Right lung (tissue), 10 donors: Measurements from ENCODE around the gene FKBP1C. TPM values are rescaled to one million over a fixed set of nuclear protein-coding genes. Genes with fewer than 3 reads are reported as not detected.
"Not testable (repeated sequence)": the region's sequence is repeated elsewhere in the genome, so short reads cannot be mapped to it uniquely, and the experiment has no call there.

ENCODE experiments used
- DNase-seq, 2 donors: peaks; one replicate each; pipeline ENCODE4 v3.0.0-alpha.2; 2013
- long read RNA-seq, 8 donors: transcript quantifications; one replicate each; lab custom pipeline, GENCODE V29; 2026
- polyA plus RNA-seq, 5 donors: library from polyadenylated mRNA; unstranded; fragments of 120-200 nt; gene quantifications; one replicate each; pipeline versions ENCODE4 v1.2.1 to v1.2.3, GENCODE V29; 2013; ENCODE audit warnings: inconsistent platforms in 1 of 5, low replicate concordance in 1 of 5; ENCODE audit not compliant: insufficient read length in 5 of 5, insufficient read depth in 1 of 5

FKBP1C gene
- 1 to 10 TPM in 4 of 5 donors, under 1 TPM in 1; 0.60 to 3.9 (median 2.9) TPM for polyA plus RNA-seq
- long read RNA-seq, donor 1, transcript FKBP1C-201 (1 exons, 1,579 nt): major isoform, 54 of 54 reads
- long read RNA-seq, donor 1, partial matches to known transcripts: 0 of 54 reads
- long read RNA-seq, donor 1, other reads (novel, unspliced or antisense): 0 of 54 reads
- long read RNA-seq, donor 2, transcript FKBP1C-201 (1 exons, 1,579 nt): major isoform, 26 of 26 reads
- long read RNA-seq, donor 2, partial matches to known transcripts: 0 of 26 reads
- long read RNA-seq, donor 2, other reads (novel, unspliced or antisense): 0 of 26 reads
- long read RNA-seq, donor 3, transcript FKBP1C-201 (1 exons, 1,579 nt): major isoform, 44 of 44 reads
- long read RNA-seq, donor 3, partial matches to known transcripts: 0 of 44 reads
- long read RNA-seq, donor 3, other reads (novel, unspliced or antisense): 0 of 44 reads
- long read RNA-seq, donor 4, transcript FKBP1C-201 (1 exons, 1,579 nt): major isoform, 32 of 32 reads
- long read RNA-seq, donor 4, partial matches to known transcripts: 0 of 32 reads
- long read RNA-seq, donor 4, other reads (novel, unspliced or antisense): 0 of 32 reads
- long read RNA-seq, donor 5, transcript FKBP1C-201 (1 exons, 1,579 nt): major isoform, 53 of 53 reads
- long read RNA-seq, donor 5, partial matches to known transcripts: 0 of 53 reads
- long read RNA-seq, donor 5, other reads (novel, unspliced or antisense): 0 of 53 reads
- long read RNA-seq, donor 6, transcript FKBP1C-201 (1 exons, 1,579 nt): major isoform, 48 of 48 reads
- long read RNA-seq, donor 6, partial matches to known transcripts: 0 of 48 reads
- long read RNA-seq, donor 6, other reads (novel, unspliced or antisense): 0 of 48 reads
- long read RNA-seq, donor 7, transcript FKBP1C-201 (1 exons, 1,579 nt): major isoform, 11 of 11 reads
- long read RNA-seq, donor 7, partial matches to known transcripts: 0 of 11 reads
- long read RNA-seq, donor 7, other reads (novel, unspliced or antisense): 0 of 11 reads
- long read RNA-seq, donor 8, transcript FKBP1C-201 (1 exons, 1,579 nt): major isoform, 18 of 18 reads
- long read RNA-seq, donor 8, partial matches to known transcripts: 0 of 18 reads
- long read RNA-seq, donor 8, other reads (novel, unspliced or antisense): 0 of 18 reads

GRCh38 chr6:63211343-63211742, at the start of gene FKBP1C:
Gene FKBP1C (plus strand): TSS chr6:63211469.
- DNase-seq: not testable (repeated sequence)

- not testable (repeated sequence) for DNase-seq
Observed at GRCh38 chr6:63164047-63164803, 47.0 kb upstream of the FKBP1C start.

DNA sequence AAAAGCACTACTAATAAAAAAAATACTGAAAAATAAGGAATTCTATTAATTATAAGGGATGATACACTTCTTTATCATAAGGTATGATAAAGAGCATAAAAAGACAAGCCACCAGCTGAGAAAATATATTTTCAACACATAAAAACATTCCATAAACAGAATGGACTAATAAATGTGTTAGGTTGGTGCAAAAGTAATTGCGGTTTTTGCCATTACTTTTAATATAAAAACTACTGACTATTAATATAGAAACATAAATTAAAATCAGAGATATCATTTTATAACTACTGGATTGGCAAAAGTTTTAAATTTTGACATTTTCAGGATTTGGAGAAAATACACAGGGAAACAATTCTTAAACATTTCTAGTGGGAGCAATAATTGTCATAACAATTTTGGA, 37.1 kb upstream of the FKBP1C start:
- DNase-seq: no peak

DNA sequence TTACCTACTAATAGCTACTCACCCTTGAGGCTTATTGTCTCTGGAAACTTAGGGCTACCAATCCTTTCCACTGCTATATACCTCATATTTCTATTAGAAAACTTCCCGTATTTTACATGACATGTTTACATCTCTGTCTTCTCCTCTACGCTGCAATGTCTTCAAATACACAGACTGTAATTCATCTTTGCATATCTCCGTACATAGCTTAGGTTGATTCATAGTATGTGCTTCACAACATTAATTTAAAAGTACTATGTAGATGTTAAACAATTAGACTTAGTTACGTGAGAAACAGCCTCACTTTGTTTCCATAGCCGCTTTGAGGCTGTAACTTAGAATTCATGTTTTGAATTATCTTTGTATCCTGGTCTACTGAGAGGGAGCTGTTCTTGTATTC, 35.1 kb upstream of the FKBP1C start:
- no peak for DNase-seq

GRCh38 chr6:63180367-63180766, 30.9 kb upstream of the FKBP1C start:
- DNase-seq: no peak

GRCh38 chr6:63186970-63187369, 24.3 kb upstream of the FKBP1C start:
- no peak for DNase-seq

DNA sequence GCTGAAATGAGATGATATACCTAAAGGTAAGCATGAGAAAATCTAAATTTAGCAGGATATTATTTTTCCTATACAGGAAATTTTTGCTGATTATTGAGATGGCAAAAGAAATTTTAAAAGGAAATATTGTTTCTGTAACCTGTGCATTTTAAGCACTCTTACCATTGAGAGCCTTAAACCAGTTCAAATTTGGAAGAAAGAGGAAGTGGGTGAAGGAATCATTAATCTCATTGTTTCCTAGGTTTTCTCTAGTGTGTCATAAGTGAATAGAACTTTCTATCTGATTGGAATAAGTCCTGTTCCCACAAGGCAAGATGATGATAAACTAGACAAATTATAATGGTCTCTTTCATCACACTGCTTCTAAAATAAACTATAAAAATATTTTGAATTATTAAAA, 22.4 kb upstream of the FKBP1C start:
- DNase-seq: no peak

GRCh38 chr6:63193324-63193723, 17.9 kb upstream of the FKBP1C start:
- no peak for DNase-seq

GRCh38 chr6:63197741-63198140, 13.5 kb upstream of the FKBP1C start:
- DNase-seq: no peak

DNA sequence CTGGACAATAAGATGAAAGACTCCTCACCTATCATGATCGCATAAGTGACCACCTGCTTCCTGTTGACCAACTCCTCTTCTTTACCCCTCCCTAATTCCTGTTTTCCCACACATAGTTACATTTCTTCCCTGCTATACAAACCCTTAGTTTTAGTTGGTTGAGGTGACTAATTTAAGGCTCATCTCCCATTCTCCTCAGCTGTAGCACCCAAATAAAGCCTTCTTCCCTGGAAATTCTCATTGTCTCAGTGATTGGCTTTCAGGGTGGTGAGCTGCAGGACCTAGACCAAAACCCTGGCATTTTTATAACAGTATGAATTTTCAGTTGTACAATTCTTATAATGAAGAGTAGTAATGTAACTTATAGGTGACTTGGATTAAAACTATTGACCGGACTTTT, 2.1 kb downstream of the FKBP1C start:
- DNase-seq: no peak

DNA sequence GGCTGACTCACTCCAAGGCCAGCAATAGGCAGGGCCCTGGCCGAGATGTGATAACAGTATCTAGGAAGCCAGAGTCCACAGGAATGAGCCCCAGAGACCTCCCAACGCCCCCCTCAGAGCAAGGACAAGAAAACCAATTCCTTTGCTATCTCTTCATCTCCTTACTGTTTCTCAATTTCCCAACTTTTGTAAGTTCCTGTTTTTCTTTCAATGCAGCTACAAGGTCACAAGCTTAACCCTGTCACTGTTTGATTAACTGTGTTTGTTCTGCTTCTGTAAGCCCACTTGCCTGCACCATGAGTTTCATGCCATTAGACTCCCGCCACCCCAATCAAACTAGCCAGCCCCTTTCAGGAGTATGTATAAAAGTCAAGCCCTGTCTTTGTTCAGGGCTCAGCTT, 3.5 kb downstream of the FKBP1C start:
- DNase-seq: no peak

DNA sequence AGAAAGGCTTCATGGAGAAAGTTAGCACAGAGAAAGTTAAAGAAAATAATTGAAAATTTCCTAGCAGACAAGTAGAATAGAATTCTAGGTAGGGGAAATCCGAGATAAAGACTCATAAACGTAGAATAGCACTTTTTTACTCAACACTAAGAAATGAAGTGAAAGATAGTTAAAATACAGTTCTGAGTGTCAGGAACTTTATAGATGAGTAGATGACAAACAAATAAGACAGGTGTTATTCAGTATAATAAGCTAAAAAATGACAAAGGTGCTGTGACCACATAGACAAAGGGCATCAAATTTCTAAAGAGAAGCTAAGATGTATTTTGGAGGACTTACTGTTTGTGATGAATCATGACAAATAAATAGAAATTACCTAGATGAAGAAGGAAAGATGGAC, 12.9 kb downstream of the FKBP1C start:
- no peak for DNase-seq

DNA sequence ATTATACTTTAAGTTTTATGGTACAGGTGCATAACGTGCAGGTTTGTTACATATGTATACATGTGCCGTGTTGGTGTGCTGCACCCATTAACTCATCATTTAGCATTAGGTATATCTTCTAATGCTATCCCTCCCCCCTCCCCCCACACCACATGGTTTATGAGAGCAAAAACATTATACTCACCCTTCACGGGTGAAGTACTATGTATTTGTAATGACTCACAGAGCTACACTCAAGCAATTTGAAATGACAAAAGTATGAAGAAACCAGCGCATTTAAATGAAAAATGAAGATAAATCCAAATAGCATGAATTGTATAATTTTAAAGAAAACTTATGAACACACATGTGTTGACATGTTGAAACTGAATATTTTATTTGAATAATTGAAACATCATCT, 14.7 kb downstream of the FKBP1C start:
- not testable (repeated sequence) for DNase-seq

GRCh38 chr6:63227928-63228894, 16.9 kb downstream of the FKBP1C start:
- DNase-seq: not testable (repeated sequence)

DNA sequence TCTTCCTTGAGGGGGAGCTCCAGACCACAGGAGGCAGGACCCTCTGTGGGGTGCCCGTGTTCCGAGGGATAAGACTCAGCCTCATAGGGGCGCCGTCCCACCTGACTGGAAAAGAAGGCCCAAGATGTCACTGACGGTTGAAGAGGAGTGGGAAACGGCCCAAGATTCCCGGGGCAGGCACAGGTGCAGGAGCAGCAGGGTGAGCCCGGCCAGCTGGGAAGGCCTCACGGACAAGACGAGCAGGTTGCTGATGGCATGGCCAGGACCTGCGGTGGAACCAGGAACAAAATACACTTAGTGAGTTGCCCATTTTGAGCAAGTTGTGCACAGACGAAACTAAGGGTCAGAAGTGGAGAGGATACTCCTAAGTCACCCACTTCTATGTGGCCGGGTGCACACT, 18.8 kb downstream of the FKBP1C start:
- DNase-seq: not testable (repeated sequence)

- DNase-seq: not testable (repeated sequence)
Observed at GRCh38 chr6:63230511-63230910, 19.2 kb downstream of the FKBP1C start.

- DNase-seq: no peak
Observed at GRCh38 chr6:63236398-63236817, 25.1 kb downstream of the FKBP1C start.

DNA sequence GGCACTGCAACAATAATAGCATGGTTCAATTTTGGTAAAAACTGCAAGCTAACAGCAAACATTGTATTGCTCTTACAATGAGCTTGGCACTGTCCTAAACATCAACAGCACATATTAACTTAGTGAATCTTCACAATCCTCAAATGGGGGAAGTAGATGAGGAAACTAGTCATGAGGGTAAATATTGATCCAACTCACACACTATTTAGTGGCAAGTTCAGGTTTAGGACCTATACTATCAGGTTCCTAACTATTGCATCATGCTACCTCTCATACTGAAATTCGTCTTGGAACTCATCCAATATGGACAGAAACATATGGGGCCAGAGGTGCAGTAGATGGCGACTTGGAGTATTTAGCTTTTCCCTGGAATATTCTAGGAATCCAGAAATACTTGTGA, 34.2 kb downstream of the FKBP1C start:
- DNase-seq: no peak

GRCh38 chr6:63245909-63246308, 34.6 kb downstream of the FKBP1C start:
- no peak for DNase-seq

- no peak for DNase-seq
Observed at GRCh38 chr6:63246581-63246980, 35.3 kb downstream of the FKBP1C start.
